ENCODE data around the gene LIMK2.

The LIMK2 gene

GRCh38 chr22:31262312-31263133 lies 50.4 kb downstream of the LIMK2 start:
- H3K36me3 ChIP-seq (ENCODE audit: low read length) = no peaks in the 10 kb centered on the region
- no peak overlapping the region for H3K9ac ChIP-seq (ENCODE audit: low read length)

GRCh38 chr22:31263896-31264640 lies 52.0 kb downstream of the LIMK2 start:
- Histone ChIP-seq H3K36me3 (ENCODE audit: low read length) (no peaks in the 10 kb centered on the region), H3K27me3 (ENCODE audit: low read length) (no peaks in the 10 kb centered on the region), H3F3A (ENCODE audit: insufficient read depth) (no peaks in the 10 kb centered on the region), H3K9ac (ENCODE audit: low read length) (no peak overlapping the region), H3K9me3 (ENCODE audit: insufficient read depth, low read length) (no peaks in the 10 kb centered on the region), H3K9me2 (replicated peaks; ENCODE audit: insufficient read depth, low read length) (no peaks in the 10 kb centered on the region), H4K20me1 (ENCODE audit: low read depth, low read length) (no peaks in the 10 kb centered on the region), H3K4me2 (ENCODE audit: low read depth, low read length, poor library complexity, severe bottlenecking) (no peak overlapping the region), H2AFZ (ENCODE audit: low read depth, low read length, severe bottlenecking) (no peak overlapping the region), H3K4me3 (ENCODE audit: insufficient read depth, low read length, poor library complexity, severe bottlenecking) (no peak overlapping the region), H3K79me2 (ENCODE audit: insufficient read depth, low read length) (no peaks in the 10 kb centered on the region), H3K27ac (ENCODE audit: low read depth, low read length) (no peak overlapping the region)
- TF ChIP-seq EZH2phosphoT487 (conservative IDR thresholded peaks at IDR 0.05; ENCODE audit: low read length) (no peak), CTCF (IDR thresholded peaks at IDR 0.05; ENCODE audit: insufficient read depth, low read length, poor library complexity, severe bottlenecking) (no peak)

More at GRCh38 chr22:31262312-31263133, 50.4 kb downstream of the LIMK2 start:
- Histone ChIP-seq H3K9me2 (replicated peaks; ENCODE audit: insufficient read depth, low read length) (no peaks in the 10 kb centered on the region), H3K9me3 (ENCODE audit: insufficient read depth, low read length) (no peaks in the 10 kb centered on the region), H3K27ac (ENCODE audit: low read depth, low read length) (no peak overlapping the region), H4K20me1 (ENCODE audit: low read depth, low read length) (no peaks in the 10 kb centered on the region), H3F3A (ENCODE audit: insufficient read depth) (no peaks in the 10 kb centered on the region), H3K4me2 (ENCODE audit: low read depth, low read length, poor library complexity, severe bottlenecking) (no peak overlapping the region), H3K27me3 (ENCODE audit: low read length) (no peaks in the 10 kb centered on the region), H2AFZ (ENCODE audit: low read depth, low read length, severe bottlenecking) (no peak overlapping the region), H3K4me3 (ENCODE audit: insufficient read depth, low read length, poor library complexity, severe bottlenecking) (no peak overlapping the region), H3K79me2 (ENCODE audit: insufficient read depth, low read length) (no peaks in the 10 kb centered on the region)
- TF ChIP-seq EZH2phosphoT487 (conservative IDR thresholded peaks at IDR 0.05; ENCODE audit: low read length) (no peak), CTCF (IDR thresholded peaks at IDR 0.05; ENCODE audit: insufficient read depth, low read length, poor library complexity, severe bottlenecking) (no peak)

DNA sequence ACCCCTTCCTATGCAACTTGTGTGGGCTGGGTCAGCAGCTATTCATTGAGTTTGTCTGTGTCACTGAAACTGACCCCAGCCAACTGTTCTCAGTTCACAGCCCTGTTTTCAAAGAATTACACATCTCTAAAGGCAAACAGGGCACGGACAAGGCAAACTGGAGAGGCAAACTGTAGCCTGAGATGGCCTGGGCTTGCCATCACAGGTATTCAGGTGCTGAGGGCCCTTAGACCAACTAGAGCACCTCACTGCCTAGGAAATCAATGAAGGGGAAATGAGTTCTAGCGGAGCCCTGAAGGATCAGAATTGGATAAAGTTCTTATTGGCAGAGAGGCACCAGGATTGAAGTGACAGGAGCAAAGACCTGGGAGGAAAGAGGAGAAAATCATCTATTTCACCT lies 56.2 kb downstream of the LIMK2 start:
- no peak overlapping the region for H3K4me3 ChIP-seq (ENCODE audit: insufficient read depth, low read length, poor library complexity, severe bottlenecking)
- H3K9me2 ChIP-seq (replicated peaks; ENCODE audit: insufficient read depth, low read length) = no peaks in the 10 kb centered on the region
- H4K20me1 ChIP-seq (ENCODE audit: low read depth, low read length) = no peaks in the 10 kb centered on the region
- H3K9me3 ChIP-seq (ENCODE audit: insufficient read depth, low read length) = no peaks in the 10 kb centered on the region
- no peaks in the 10 kb centered on the region for H3K27me3 ChIP-seq (ENCODE audit: low read length)
- H3K36me3 ChIP-seq (ENCODE audit: low read length) = no peaks in the 10 kb centered on the region
- H3K79me2 ChIP-seq (ENCODE audit: insufficient read depth, low read length) = no peaks in the 10 kb centered on the region
- H3K4me2 ChIP-seq (ENCODE audit: low read depth, low read length, poor library complexity, severe bottlenecking) = no peak overlapping the region
- no peak overlapping the region for H3K9ac ChIP-seq (ENCODE audit: low read length)
- TF ChIP-seq EZH2phosphoT487 (conservative IDR thresholded peaks at IDR 0.05; ENCODE audit: low read length) (no peak), CTCF (IDR thresholded peaks at IDR 0.05; ENCODE audit: insufficient read depth, low read length, poor library complexity, severe bottlenecking) (no peak)
- no peak overlapping the region for H3K27ac ChIP-seq (ENCODE audit: low read depth, low read length)
- no peak overlapping the region for H2AFZ ChIP-seq (ENCODE audit: low read depth, low read length, severe bottlenecking)
- no peaks in the 10 kb centered on the region for H3F3A ChIP-seq (ENCODE audit: insufficient read depth)

Measured in SU-DHL-6 (cell line).